K562 (cell line): ENCODE measurements around the gene HPS3. TPM values are rescaled to one million over a fixed set of nuclear protein-coding genes. Genes with fewer than 3 reads are reported as not detected.

Source experiments
- BRD9 ChIP-seq: fragments of 450-650 bp; IDR thresholded peaks from 2 replicates; pipeline ENCODE4 v1.6.1; 2018; ENCODE audit warnings: low read depth; ENCODE audit not compliant: partially characterized antibody
- C11orf30 ChIP-seq: fragments of 450-650 bp; IDR thresholded peaks from 2 replicates; pipeline ENCODE4 v1.6.1; 2016; ENCODE audit warnings: low read depth, mild to moderate bottlenecking
- CCNT2 ChIP-seq: IDR thresholded peaks from 2 replicates; pipeline ENCODE4 v1.6.1; 2011; ENCODE audit warnings: borderline replicate concordance, low read depth, mild to moderate bottlenecking, moderate library complexity, mixed read lengths, low read length; ENCODE audit not compliant: insufficient read length; ENCODE audit errors: extremely low read depth
- CHD1 ChIP-seq: fragments of 200-600 bp; sonication (generic); IDR thresholded peaks from one replicate; pipeline ENCODE4 v1.6.1; 2012; ENCODE audit warnings: mild to moderate bottlenecking, moderate library complexity, low read length, inconsistent platforms
- CXXC5 ChIP-seq: fragments of 250-450 bp; sonication (Bioruptor Pico); IDR thresholded peaks from 2 replicates; pipeline ENCODE4 v1.8.0; 2022; ENCODE audit warnings: inconsistent platforms, mild to moderate bottlenecking, moderate library complexity
- EP300 ChIP-seq: IDR thresholded peaks from 2 replicates; pipeline ENCODE4 v1.6.1; 2012; ENCODE audit warnings: low read length, improper control_type of control experiment
- ETV6 ChIP-seq, 3 experiments: fragments of 150-350 bp in 1 of 3; sonication (generic) in 1 of 3; formaldehyde crosslinking in 1 of 3; IDR thresholded peaks; 2 replicates each; pipeline versions ENCODE4 v1.6.1 to v1.8.0; 2014 to 2022; ENCODE audit warnings: borderline replicate concordance in 2 of 3, low read depth in 2 of 3, antibody characterized with exemption in 1 of 3, low read length in 1 of 3, mild to moderate bottlenecking in 1 of 3, missing genetic modification reagents in 1 of 3
- FOXM1 ChIP-seq, 2 experiments: fragments of 450-650 bp in 1 of 2; sonication (generic) in 1 of 2; formaldehyde crosslinking in 1 of 2; IDR thresholded peaks; 2 replicates each; pipeline versions ENCODE4 v1.6.1 to v1.9.0; 2017 to 2022; ENCODE audit warnings: low read depth in 2 of 2, mild to moderate bottlenecking in 2 of 2, missing genetic modification reagents in 1 of 2, moderate library complexity in 1 of 2
- GATA2 ChIP-seq: sonication (generic); formaldehyde crosslinking; IDR thresholded peaks from 2 replicates; pipeline ENCODE4 v1.4.0; 2020; ENCODE audit warnings: mild to moderate bottlenecking, missing genetic modification reagents
- GATAD2B ChIP-seq: fragments of 450-650 bp; IDR thresholded peaks from 2 replicates; pipeline ENCODE4 v1.6.1; 2017; ENCODE audit warnings: mild to moderate bottlenecking, borderline replicate concordance
- HEY1 ChIP-seq: fragments of 250-450 bp; sonication (Bioruptor Pico); IDR thresholded peaks from 2 replicates; pipeline ENCODE4 v1.5.0; 2020; ENCODE audit warnings: mild to moderate bottlenecking, moderate library complexity, borderline replicate concordance
- MAX ChIP-seq: sonication (generic); formaldehyde crosslinking; IDR thresholded peaks from 2 replicates; pipeline ENCODE4 v1.9.0; 2022; ENCODE audit warnings: mild to moderate bottlenecking, missing genetic modification reagents
- MTA3 ChIP-seq: fragments of 450-650 bp; formaldehyde crosslinking; IDR thresholded peaks from 2 replicates; pipeline ENCODE4 v1.6.1; 2017; ENCODE audit warnings: mild to moderate bottlenecking, borderline replicate concordance
- NFIX ChIP-seq: fragments of 250-450 bp; sonication (Bioruptor Pico); IDR thresholded peaks from 2 replicates; pipeline ENCODE4 v1.4.0; 2020; ENCODE audit warnings: low read depth, mild to moderate bottlenecking, moderate library complexity
- NR4A1 ChIP-seq, 2 experiments: fragments of 250-450 bp in 1 of 2; fragments of 450-650 bp in 1 of 2; sonication (Bioruptor Pico) in 1 of 2; IDR thresholded peaks; 2 replicates each; pipeline versions ENCODE4 v1.4.0 to v1.6.1; 2016 to 2020; ENCODE audit warnings: mild to moderate bottlenecking in 2 of 2, missing compliant biosample characterization in 1 of 2, missing genetic modification characterization in 1 of 2, moderate library complexity in 1 of 2
- POU5F1 ChIP-seq: fragments of 150-350 bp; IDR thresholded peaks from 2 replicates; pipeline ENCODE4 v1.6.1; 2014; ENCODE audit warnings: borderline replicate concordance, low read length, low read depth, mild to moderate bottlenecking; ENCODE audit not compliant: partially characterized antibody
- RBBP5 ChIP-seq: fragments of 200-600 bp; sonication (generic); IDR thresholded peaks from 2 replicates; pipeline ENCODE4 v1.6.1; 2012; ENCODE audit warnings: borderline replicate concordance, mild to moderate bottlenecking, low read length, control low read depth, inconsistent platforms; ENCODE audit not compliant: insufficient read depth, poor library complexity, severe bottlenecking
- SIN3A ChIP-seq, 2 experiments: fragments of 150-350 bp in 1 of 2; IDR thresholded peaks; 2 replicates each; pipeline ENCODE4 v1.6.1; 2011 to 2016; ENCODE audit warnings: borderline replicate concordance in 2 of 2, low read depth in 2 of 2, low read length in 2 of 2, mild to moderate bottlenecking in 2 of 2, moderate library complexity in 2 of 2; ENCODE audit not compliant: control insufficient read depth in 1 of 2
- SIRT6 ChIP-seq: IDR thresholded peaks from one replicate; pipeline ENCODE4 v1.6.1; 2012; ENCODE audit warnings: low read depth, mild to moderate bottlenecking, control low read depth, inconsistent platforms, low read length, moderate library complexity
- TAF7 ChIP-seq: fragments of 450-650 bp; IDR thresholded peaks from 2 replicates; pipeline ENCODE4 v1.6.1; 2016; ENCODE audit warnings: missing genetic modification characterization, missing compliant biosample characterization
- TAL1 ChIP-seq: fragments of 450-650 bp; IDR thresholded peaks from 2 replicates; pipeline ENCODE4 v1.6.1; 2016; ENCODE audit warnings: mild to moderate bottlenecking
- TEAD1 ChIP-seq, 2 experiments: fragments of 450-650 bp in 1 of 2; sonication (generic) in 1 of 2; formaldehyde crosslinking; IDR thresholded peaks; 2 replicates each; pipeline versions ENCODE4 v1.4.0 to v1.8.0; 2020 to 2022; ENCODE audit warnings: mild to moderate bottlenecking in 2 of 2, missing genetic modification reagents in 1 of 2
- TEAD2 ChIP-seq: fragments of 450-650 bp; IDR thresholded peaks from 2 replicates; pipeline ENCODE4 v1.6.1; 2016; ENCODE audit warnings: missing genetic modification characterization, control low read depth, missing compliant biosample characterization
- TRIM24 ChIP-seq, 2 experiments: fragments of 450-650 bp; IDR thresholded peaks; 2 replicates each; pipeline ENCODE4 v1.6.1; 2016
- UBTF ChIP-seq, 2 experiments: IDR thresholded peaks; 2 replicates each; pipeline ENCODE4 v1.6.1; 2012; ENCODE audit warnings: improper control_type of control experiment in 2 of 2, low read depth in 2 of 2, low read length in 2 of 2, borderline replicate concordance in 1 of 2
- ZNF79 ChIP-seq: fragments of 250-450 bp; sonication (Bioruptor Pico); IDR thresholded peaks from 2 replicates; pipeline ENCODE4 v1.4.0; 2020; ENCODE audit warnings: low read depth, mild to moderate bottlenecking, moderate library complexity
- polyA plus RNA-seq, 8 experiments: library from polyadenylated mRNA; depleted of rRNA in 4 of 8; stranded (reverse) in 5 of 8; unstranded in 3 of 8; fragments of >200 nt; fragmentation: Nextera tagmentation in 2 of 8; fragmentation: Illumina TruSeq in 1 of 8; extraction: Ambion mirVana in 2 of 8; extraction: Trizol in 1 of 8; gene quantifications; 2 replicates each; pipeline versions ENCODE4 v1.2.1 to v1.2.3, GENCODE V29; 2011 to 2014; ENCODE audit warnings: inconsistent platforms in 1 of 8, missing spikeins in 1 of 8
- total RNA-seq, 7 experiments: library from RNA; depleted of rRNA in 6 of 7; stranded (reverse); fragments of >200 nt in 6 of 7; fragmentation: Illumina TruSeq in 2 of 7; extraction: Trizol in 2 of 7; gene quantifications; 2 replicates each; pipeline versions ENCODE4 v1.2.1 to v1.2.3, GENCODE V29; 2011 to 2021; ENCODE audit warnings: low replicate concordance in 1 of 7

Gene HPS3
- total and polyA plus RNA-seq, 9 of the 15 experiments (the other 6 are each of a cell fraction or from before 2014, with no cell fraction given): 1.2 to 11.3 (median 7.6) TPM

DNA sequence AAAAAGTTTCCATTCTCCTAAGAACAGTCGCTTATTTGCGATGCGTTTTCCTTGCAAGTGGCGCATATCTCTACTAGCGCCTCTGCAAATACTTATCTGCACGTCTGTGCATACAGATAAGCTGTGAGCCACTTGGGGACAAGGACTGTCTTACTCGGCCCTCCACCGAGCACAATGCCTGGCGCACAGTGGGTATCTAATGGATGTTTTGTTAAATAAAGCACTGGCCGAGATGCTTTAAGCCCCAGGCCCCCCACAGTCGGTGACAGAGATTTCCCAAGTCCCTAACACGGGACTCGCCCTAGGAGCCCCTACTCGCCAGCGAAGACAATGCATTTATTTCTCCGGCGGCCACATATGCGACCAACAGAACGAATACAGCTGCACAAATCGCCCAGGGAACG is 43.6 kb upstream of the HPS3 start (continued):
- TF ChIP-seq TAF7: peak; percentile 28
- TF ChIP-seq NR4A1 (CRISPR knock-in tag; IDR thresholded peaks at IDR 0.05): no peak
- TF ChIP-seq NR4A1 (tag; IDR thresholded peaks at IDR 0.05): no peak
- TF ChIP-seq SIRT6: no peak
- no peak for TF ChIP-seq TEAD2 (tag)
- peak; percentile 93 for TF ChIP-seq GATA2 (CRISPR knock-in tag)
- no peak for TF ChIP-seq MAX (CRISPR knock-in tag)
- TF ChIP-seq CXXC5: peak; percentile 84
- TF ChIP-seq UBTF (IDR thresholded peaks at IDR 0.05; ENCODE audit: borderline replicate concordance in 1 of 2, low read depth in 2 of 2, low read length in 2 of 2): 0 out of 4 replicates have a peak, but pooled peaks of 1 of the 2 experiments have one; percentile 31
- peak; percentile 40; the same call in 1 of the 2 replicates for TF ChIP-seq GATAD2B
- TF ChIP-seq CHD1: peak; percentile 94
- TF ChIP-seq NFIX: no peak
- TF ChIP-seq SIN3A (IDR thresholded peaks at IDR 0.05; ENCODE audit: borderline replicate concordance in 2 of 2, control insufficient read depth in 1 of 2, low read depth in 2 of 2, low read length in 2 of 2): peak in 1 of 2 experiments; percentile 27; a peak in 1 of 4 replicates
- TF ChIP-seq TEAD1 (CRISPR knock-in tag; IDR thresholded peaks at IDR 0.05): peak; percentile 29 to 39; a peak in 2 of 4 replicates
- peak; percentile 58; the same call in 1 of the 2 replicates for TF ChIP-seq HEY1 (CRISPR knock-in tag)
- peak; percentile 94 for TF ChIP-seq EP300
- no peak for TF ChIP-seq RBBP5
- peak; percentile 13; the same call in 1 of the 2 replicates for TF ChIP-seq C11orf30
- peak; percentile 70 for TF ChIP-seq FOXM1 (IDR thresholded peaks at IDR 0.05; ENCODE audit: low read depth)
- TF ChIP-seq FOXM1 (CRISPR knock-in tag; IDR thresholded peaks at IDR 0.05; ENCODE audit: low read depth): no peak
- TF ChIP-seq ETV6 (IDR thresholded peaks at IDR 0.05; ENCODE audit: borderline replicate concordance in 1 of 2, low read depth in 2 of 2, low read length in 1 of 2): no peak
- no peak for TF ChIP-seq ETV6 (CRISPR knock-in tag; IDR thresholded peaks at IDR 0.05; ENCODE audit: borderline replicate concordance)
- no peak for TF ChIP-seq POU5F1
- TF ChIP-seq TAL1: peak; percentile 90
- TF ChIP-seq BRD9: peak; percentile 18
- TF ChIP-seq TRIM24 (IDR thresholded peaks at IDR 0.05): peak; percentile 5 to 72; a peak in 2 of 4 replicates
- 0 out of 2 replicates have a peak, but pooled peaks have one; percentile 27 for TF ChIP-seq MTA3
- TF ChIP-seq CCNT2: peak; percentile 57
- TF ChIP-seq ZNF79 (CRISPR knock-in tag): no peak
